Neural progenitor cell (in vitro differentiated cells): Measurements from ENCODE around the gene NCAM1.

Experiments
- CTCF ChIP-seq: fragments of 200-600 bp; sonication (generic); IDR thresholded peaks from 2 replicates; pipeline ENCODE4 v1.5.1; 2017; ENCODE audit warnings: antibody characterized with exemption, mild to moderate bottlenecking
- EZH2 ChIP-seq: fragments of 200-600 bp; sonication (generic); IDR thresholded peaks from 2 replicates; pipeline ENCODE4 v1.6.1; 2017; ENCODE audit warnings: antibody characterized with exemption, mild to moderate bottlenecking, moderate library complexity
- EZH2phosphoT487 ChIP-seq: fragments of 200-600 bp; sonication (generic); IDR thresholded peaks from 2 replicates; pipeline ENCODE4 v1.6.1; 2017; ENCODE audit warnings: antibody characterized with exemption

- TF ChIP-seq CTCF (no peak), EZH2 (no peak), EZH2phosphoT487 (no peak)
Measured at GRCh38 chr11:113035708-113036107, 74.5 kb downstream of the NCAM1 start.
